Activated CD4-positive, alpha-beta T cell treated with anti-CD3 and anti-CD28 coated beads for 36 hours (primary cell): ENCODE measurements around the gene GPS1. TPM values are rescaled to one million over a fixed set of nuclear protein-coding genes. Genes with fewer than 3 reads are reported as not detected.

Source experiments
- ATAC-seq: fragments of 200-7000 bp; cut with Tn5 transposase; one replicate; pipeline ENCODE4 v1.10.0; 2021; ENCODE audit warnings: mild to moderate bottlenecking, moderate library complexity
- CTCF ChIA-PET: fragments of 350-600 bp; sonication (Branson Sonifier 250); formaldehyde crosslinking; loops from one replicate; lab custom pipeline; 2021; ENCODE audit warnings: antibody characterized with exemption; lab: Charles Lee
- POLR2A ChIA-PET: fragments of 350-600 bp; sonication (Branson Sonifier 250); formaldehyde crosslinking; loops from one replicate; lab custom pipeline; 2021; ENCODE audit warnings: antibody characterized with exemption, inconsistent platforms; lab: Charles Lee
- DNase-seq: peaks from one replicate; pipeline ENCODE4 v3.0.0-alpha.2; 2020
- H3K27ac Mint-ChIP-seq: one replicate; pipeline ENCODE4 v1.8.0; 2021; ENCODE audit warnings: mixed read lengths
- H3K27me3 Mint-ChIP-seq: one replicate; pipeline ENCODE4 v1.8.0; 2021; ENCODE audit warnings: mixed read lengths
- H3K36me3 Mint-ChIP-seq: one replicate; pipeline ENCODE4 v1.8.0; 2021; ENCODE audit warnings: low read depth, mixed read lengths
- H3K4me1 Mint-ChIP-seq: one replicate; pipeline ENCODE4 v1.8.0; 2021; ENCODE audit warnings: mixed read lengths
- H3K4me3 Mint-ChIP-seq: one replicate; pipeline ENCODE4 v1.8.0; 2021; ENCODE audit warnings: mild to moderate bottlenecking, moderate library complexity, mixed read lengths
- H3K9me3 Mint-ChIP-seq: one replicate; pipeline ENCODE4 v1.8.0; 2021; ENCODE audit warnings: low read depth, mixed read lengths
- intact Hi-C, 2 experiments: fragments of 100-400 bp; cut with DNase I in 1 of 2; cut with micrococcal nuclease in 1 of 2; formaldehyde crosslinking; loops; one replicate each; pipeline versions ENCODE4 v1.14.2 to v1.15.1; 2022 to 2024; cut with DNase I, micrococcal nuclease
- total RNA-seq, 2 experiments: library from RNA; stranded (reverse); gene quantifications; one replicate each; pipeline ENCODE4 v1.2.3, GENCODE V29; 2021

The GPS1 gene
- total RNA-seq, 2 experiments from 2014 or later, result 69.0 to 73.5 TPM

GRCh38 chr17:82047914-82048570 is 3.7 kb upstream of the GPS1 start:
- H3K27ac Mint-ChIP-seq, result no peak overlapping the region
- POLR2A ChIA-PET, result no interaction called here
- no peaks in the 10 kb centered on the region for H3K9me3 Mint-ChIP-seq
- no peak for DNase-seq
- ATAC-seq, result no peak
- H3K36me3 Mint-ChIP-seq, result peaks cover 6% of the 10 kb centered on the region
- H3K4me1 Mint-ChIP-seq, result peaks cover 13% of the 10 kb centered on the region
- no peak overlapping the region for H3K4me3 Mint-ChIP-seq
- intact Hi-C loops, result no loop called here
- CTCF ChIA-PET, result no interaction called here
- no peaks in the 10 kb centered on the region for H3K27me3 Mint-ChIP-seq

GRCh38 chr17:82048571-82048971 is 3.1 kb upstream of the GPS1 start:
- no peak overlapping the region for H3K27ac Mint-ChIP-seq

GRCh38 chr17:82049106-82049505 is 2.6 kb upstream of the GPS1 start:
- POLR2A ChIA-PET, result no interaction called here
- intact Hi-C loops, result no loop called here
- ATAC-seq (no peak), DNase-seq (no peak)
- no peak overlapping the region for H3K4me3 Mint-ChIP-seq
- peaks cover 9% of the 10 kb centered on the region for H3K36me3 Mint-ChIP-seq
- H3K4me1 Mint-ChIP-seq, result peaks cover 21% of the 10 kb centered on the region
- CTCF ChIA-PET, result interaction anchor here (0.5 to 0.9 kb wide), 2 partner anchors 11 to 19 kb away, joined by 3 read pairs; partner anchors contain the start of gene DCXR
- H3K9me3 Mint-ChIP-seq, result no peaks in the 10 kb centered on the region
- no peaks in the 10 kb centered on the region for H3K27me3 Mint-ChIP-seq
- no peak overlapping the region for H3K27ac Mint-ChIP-seq

More at GRCh38 chr17:82048571-82048971, 3.1 kb upstream of the GPS1 start:
- Mint-ChIP-seq H3K4me3 (no peak overlapping the region), H3K4me1 (peaks cover 18% of the 10 kb centered on the region), H3K27me3 (no peaks in the 10 kb centered on the region), H3K36me3 (peaks cover 9% of the 10 kb centered on the region), H3K9me3 (no peaks in the 10 kb centered on the region)
- ATAC-seq, result no peak
- intact Hi-C loops, result no loop called here
- DNase-seq, result no peak
- ChIA-PET POLR2A (no interaction called here), CTCF (interaction anchor here (0.5 kb wide), 1 partner anchor 11 kb away, joined by 3 read pairs; the partner anchor contains the start of gene DCXR)

- ATAC-seq (no peak), DNase-seq (peak; percentile 5)
- Mint-ChIP-seq H3K4me1 (peaks cover 21% of the 10 kb centered on the region), H3K36me3 (peaks cover 9% of the 10 kb centered on the region), H3K27me3 (no peaks in the 10 kb centered on the region), H3K9me3 (no peaks in the 10 kb centered on the region), H3K27ac (no peak overlapping the region), H3K4me3 (no peak overlapping the region)
- intact Hi-C loops, result no loop called here
- ChIA-PET POLR2A (no interaction called here), CTCF (interaction anchor here (0.9 kb wide), 1 partner anchor 20 kb away, joined by 3 read pairs; no protein-coding TSS in a partner anchor)
Observed at GRCh38 chr17:82049521-82049971, 2.2 kb upstream of the GPS1 start.

GRCh38 chr17:82050152-82050760 is 1.4 kb upstream of the GPS1 start:
- Mint-ChIP-seq H3K4me3 (peak overlapping the region; percentile 82), H3K27me3 (no peaks in the 10 kb centered on the region), H3K36me3 (peaks cover 9% of the 10 kb centered on the region), H3K4me1 (peaks cover 21% of the 10 kb centered on the region), H3K27ac (peak overlapping the region; percentile 73), H3K9me3 (no peaks in the 10 kb centered on the region)
- DNase-seq (peak; percentile 10), ATAC-seq (no peak)
- intact Hi-C loops, result no loop called here
- ChIA-PET POLR2A (no interaction called here), CTCF (interaction anchor here (0.9 kb wide), 1 partner anchor 20 kb away, joined by 3 read pairs; no protein-coding TSS in a partner anchor)

GRCh38 chr17:82050761-82051641 is 697 bp upstream of the GPS1 start:
- Mint-ChIP-seq H3K27ac (peak overlapping the region; percentile 73), H3K36me3 (peaks cover 10% of the 10 kb centered on the region), H3K9me3 (no peaks in the 10 kb centered on the region), H3K4me3 (peak overlapping the region; percentile 82), H3K27me3 (no peaks in the 10 kb centered on the region), H3K4me1 (peaks cover 21% of the 10 kb centered on the region)
- ATAC-seq, result no peak
- peak; percentile 16 for DNase-seq
- POLR2A ChIA-PET, result no interaction called here
- CTCF ChIA-PET, result interaction anchor here (0.6 kb wide), 1 partner anchor 31 kb away, joined by 3 read pairs; no protein-coding TSS in a partner anchor
- intact Hi-C loops, result loop anchor here in 1 of 2 experiments (1.0 kb wide), 4 partner anchors 14 to 47 kb away; partner anchors contain the start of genes DCXR, DUS1L, FASN and LRRC45

GRCh38 chr17:82052638-82053059 is 951 bp downstream of the GPS1 start:
- peaks cover 7% of the 10 kb centered on the region for H3K36me3 Mint-ChIP-seq
- no peak for ATAC-seq

GRCh38 chr17:82053130-82053529 is 1.4 kb downstream of the GPS1 start:
- intact Hi-C loops, result loop anchor here in 1 of 2 experiments (2.0 kb wide), 1 partner anchor 14 kb away; no protein-coding TSS in a partner anchor
- Mint-ChIP-seq H3K27me3 (no peaks in the 10 kb centered on the region), H3K27ac (no peak overlapping the region), H3K9me3 (no peaks in the 10 kb centered on the region), H3K4me1 (peaks cover 21% of the 10 kb centered on the region), H3K36me3 (peaks cover 5% of the 10 kb centered on the region), H3K4me3 (peak overlapping the region; percentile 79)
- DNase-seq (no peak), ATAC-seq (no peak)
- CTCF ChIA-PET, result no interaction called here
- POLR2A ChIA-PET, result no interaction called here

More at GRCh38 chr17:82052638-82053059, 951 bp downstream of the GPS1 start:
- peak; percentile 5 for DNase-seq
- intact Hi-C loops, result loop anchor here in 1 of 2 experiments (2.0 kb wide), 1 partner anchor 14 kb away; no protein-coding TSS in a partner anchor
- H3K27me3 Mint-ChIP-seq, result no peaks in the 10 kb centered on the region
- no peak overlapping the region for H3K27ac Mint-ChIP-seq
- POLR2A ChIA-PET, result interaction anchor here (0.7 to 1.4 kb wide), 2 partner anchors 45 to 200 kb away, joined by 3 to 5 read pairs; partner anchors contain the start of gene FASN
- CTCF ChIA-PET, result no interaction called here
- peak overlapping the region; percentile 79 for H3K4me3 Mint-ChIP-seq
- peaks cover 21% of the 10 kb centered on the region for H3K4me1 Mint-ChIP-seq
- no peaks in the 10 kb centered on the region for H3K9me3 Mint-ChIP-seq

- intact Hi-C loops, result loop anchor here in 1 of 2 experiments (2.0 kb wide), 1 partner anchor 13 kb away; no protein-coding TSS in a partner anchor
Observed at GRCh38 chr17:82053556-82054263, 2.0 kb downstream of the GPS1 start.

GRCh38 chr17:82054351-82055022 is 2.8 kb downstream of the GPS1 start:
- Mint-ChIP-seq H3K9me3 (no peaks in the 10 kb centered on the region), H3K36me3 (peaks cover 8% of the 10 kb centered on the region), H3K4me1 (peaks cover 21% of the 10 kb centered on the region), H3K27ac (no peak overlapping the region), H3K27me3 (no peaks in the 10 kb centered on the region), H3K4me3 (no peak overlapping the region)
- ATAC-seq, result no peak
- ChIA-PET CTCF (interaction anchor here (1.4 kb wide), 1 partner anchor 17 kb away, joined by 5 read pairs; the partner anchor contains the start of gene DCXR), POLR2A (no interaction called here)
- DNase-seq, result peak; percentile 4
- intact Hi-C loops, result no loop called here

More at GRCh38 chr17:82053556-82054263, 2.0 kb downstream of the GPS1 start:
- Mint-ChIP-seq H3K4me3 (peak overlapping the region; percentile 79), H3K27ac (no peak overlapping the region), H3K9me3 (no peaks in the 10 kb centered on the region), H3K4me1 (peaks cover 21% of the 10 kb centered on the region), H3K27me3 (no peaks in the 10 kb centered on the region), H3K36me3 (peaks cover 6% of the 10 kb centered on the region)
- CTCF ChIA-PET, result no interaction called here
- peak; percentile 4 for DNase-seq
- no peak for ATAC-seq
- POLR2A ChIA-PET, result interaction anchor here (0.5 kb wide), 1 partner anchor 299 kb away, joined by 3 read pairs; no protein-coding TSS in a partner anchor
